Naive thymus-derived CD8-positive, alpha-beta T cell (primary cell): ENCODE measurements around the gene CTNNA2. TPM values are rescaled to one million over a fixed set of nuclear protein-coding genes. Genes with fewer than 3 reads are reported as not detected.

ENCODE experiments used
- ATAC-seq, 2 donors: fragments of 150-1000 bp; cut with Tn5 transposase in 1 of 2; sonication (Bioruptor Pico), chemical (Tn5 transposase) in 1 of 2; 1 replicate in 1 of 2; 2 replicates in 1 of 2; pipeline ENCODE4 v1.10.0; 2021; ENCODE audit warnings: mild to moderate bottlenecking in 2 of 2, moderate library complexity in 2 of 2
- POLR2A ChIA-PET: fragments of 350-600 bp; sonication (Branson Sonifier 250); formaldehyde crosslinking; loops from one replicate; lab custom pipeline; 2021; ENCODE audit warnings: antibody characterized with exemption; lab: Charles Lee
- DNase-seq, 10 donors: peaks; one replicate each; pipeline versions ENCODE4 v3.0.0 to v3.0.0-alpha.2; 2020 to 2022
- H3K27ac Mint-ChIP-seq, 10 donors: one replicate each; pipeline ENCODE4 v1.8.0; 2020 to 2022; ENCODE audit warnings: mild to moderate bottlenecking in 10 of 10, mixed read lengths in 10 of 10, moderate library complexity in 4 of 10, inconsistent platforms in 1 of 10
- H3K27me3 Mint-ChIP-seq, 5 donors: one replicate each; pipeline ENCODE4 v1.8.0; 2021 to 2022; ENCODE audit warnings: mixed read lengths in 5 of 5
- H3K36me3 Mint-ChIP-seq, 3 donors: one replicate each; pipeline ENCODE4 v1.8.0; 2020 to 2022; ENCODE audit warnings: mixed read lengths in 3 of 3, mild to moderate bottlenecking in 2 of 3, inconsistent platforms in 1 of 3
- H3K4me1 Mint-ChIP-seq, 4 donors: one replicate each; pipeline ENCODE4 v1.8.0; 2021 to 2022; ENCODE audit warnings: mixed read lengths in 4 of 4
- H3K4me3 Mint-ChIP-seq, 10 donors: one replicate each; pipeline ENCODE4 v1.8.0; 2020 to 2022; ENCODE audit warnings: mild to moderate bottlenecking in 10 of 10, mixed read lengths in 10 of 10, moderate library complexity in 6 of 10, inconsistent platforms in 1 of 10
- H3K9me3 Mint-ChIP-seq, 9 donors: one replicate each; pipeline ENCODE4 v1.8.0; 2020 to 2022; ENCODE audit warnings: mixed read lengths in 9 of 9, mild to moderate bottlenecking in 3 of 9, inconsistent platforms in 1 of 9, moderate library complexity in 1 of 9
- polyA plus RNA-seq, 3 donors: library from polyadenylated mRNA; unstranded; fragments of 300-500 nt; fragmentation: Illumina TruSeq; gene quantifications; one replicate each; pipeline ENCODE4 v1.2.3, GENCODE V29; 2021
- total RNA-seq, 8 experiments: library from RNA in 2 of 8; stranded (reverse) in 2 of 8; gene quantifications; one replicate each; pipeline ENCODE4 v1.2.3 and lab custom pipeline; 2021 to 2026

CTNNA2 gene
- total and polyA plus RNA-seq, 5 experiments from 2014 or later = not detected

DNA sequence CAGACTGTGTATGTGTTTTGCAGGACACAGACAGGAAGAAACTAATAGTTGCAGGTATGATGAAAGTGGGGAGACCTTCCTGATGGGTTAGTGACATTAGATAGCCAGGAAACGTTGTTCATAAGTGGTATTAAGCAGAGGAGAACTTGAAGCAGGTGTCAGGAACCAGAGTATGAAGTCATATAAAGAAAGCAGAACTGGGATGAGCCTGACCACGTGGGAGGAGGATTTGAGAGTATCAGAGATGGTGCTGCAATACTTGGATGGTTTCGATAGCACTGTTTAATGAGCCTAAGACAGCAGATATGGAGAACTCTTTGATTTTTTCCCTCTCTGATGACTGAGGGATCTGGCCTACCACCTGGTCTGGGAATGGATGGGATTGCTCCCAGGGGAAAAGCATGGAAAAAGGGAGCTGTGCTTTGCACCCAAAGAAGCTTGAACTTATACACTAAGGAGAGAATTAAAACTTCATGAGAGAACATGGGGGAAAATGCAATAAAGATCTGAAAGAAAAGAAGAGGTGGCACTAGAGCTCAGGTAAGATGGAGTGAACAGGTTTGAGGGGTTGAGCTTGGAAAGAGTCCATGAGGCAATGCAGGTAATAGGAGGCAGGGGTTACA is 1017.7 kb downstream of the CTNNA2 start:
- DNase-seq (no peak), ATAC-seq (no peak)
- Mint-ChIP-seq H3K27ac (no peak overlapping the region), H3K9me3 (peaks cover 0 to 23% (median 3%) of the 10 kb centered on the region in 9 donors), H3K36me3 (no peaks in the 10 kb centered on the region), H3K4me1 (no peaks in the 10 kb centered on the region), H3K4me3 (no peak overlapping the region), H3K27me3 (no peaks in the 10 kb centered on the region)
- POLR2A ChIA-PET = no interaction called here

DNA sequence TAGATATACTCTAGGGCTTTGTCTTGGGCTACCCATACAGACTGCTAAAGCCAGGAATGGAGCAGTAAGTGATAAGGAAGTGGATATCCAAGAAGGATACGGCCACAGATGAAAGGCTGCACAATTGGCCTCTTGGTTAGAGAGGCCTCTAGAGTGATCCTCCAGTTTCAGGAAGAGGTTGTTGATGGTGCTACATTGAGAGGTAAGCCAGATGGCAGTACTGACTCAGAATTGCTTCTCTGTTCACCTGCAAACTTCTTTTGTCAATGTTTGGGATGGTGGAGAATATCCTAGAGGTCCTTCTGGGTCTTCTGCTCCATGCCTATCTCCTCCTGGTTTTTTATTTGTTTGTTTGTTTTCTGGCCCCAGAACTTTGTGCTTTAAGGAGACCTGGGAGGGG is 1018.5 kb downstream of the CTNNA2 start:
- peaks cover 0 to 23% (median 3%) of the 10 kb centered on the region in 9 donors for H3K9me3 Mint-ChIP-seq
- no peak overlapping the region for H3K27ac Mint-ChIP-seq
- no peak for ATAC-seq
- no peak for DNase-seq
- no peaks in the 10 kb centered on the region for H3K36me3 Mint-ChIP-seq
- POLR2A ChIA-PET = no interaction called here
- H3K27me3 Mint-ChIP-seq = no peaks in the 10 kb centered on the region
- no peak overlapping the region for H3K4me3 Mint-ChIP-seq
- no peaks in the 10 kb centered on the region for H3K4me1 Mint-ChIP-seq

DNA sequence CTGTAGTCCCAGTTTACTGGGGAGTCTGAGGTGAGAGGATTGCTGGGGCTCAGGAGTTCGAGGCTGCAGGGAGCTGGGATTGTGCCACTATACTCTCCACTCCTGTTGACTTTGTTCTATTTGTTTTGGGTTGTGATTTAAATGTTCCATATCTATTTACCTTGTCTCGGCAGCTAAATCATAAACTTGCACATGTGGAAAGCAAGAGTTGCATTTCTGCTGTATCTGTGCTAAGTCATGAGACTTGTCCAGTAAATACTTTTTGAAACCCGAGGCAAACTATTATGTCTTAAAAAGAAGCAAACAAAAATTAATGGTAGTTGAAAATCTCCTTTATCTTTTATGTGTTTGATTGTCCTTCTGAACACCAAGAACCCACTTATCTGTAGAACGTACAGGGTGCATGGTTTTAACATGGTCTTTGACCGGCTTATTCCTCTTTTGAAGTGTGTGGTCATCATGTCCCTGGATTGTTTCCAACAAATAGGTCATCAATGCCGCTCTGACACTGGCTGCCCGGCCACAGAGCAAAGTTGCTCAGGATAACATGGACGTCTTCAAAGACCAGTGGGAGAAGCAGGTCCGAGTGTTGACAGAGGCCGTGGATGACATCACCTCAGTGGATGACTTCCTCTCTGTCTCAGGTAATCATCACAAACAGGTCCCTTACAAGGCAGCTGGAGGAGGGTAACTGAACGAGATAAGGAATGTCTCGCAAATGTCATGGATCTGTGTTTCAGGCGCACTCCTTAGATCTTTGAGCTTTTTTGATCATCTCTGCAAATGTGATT is 1032.8 kb downstream of the CTNNA2 start:
- H3K36me3 Mint-ChIP-seq = no peaks in the 10 kb centered on the region
- ATAC-seq = no peak
- H3K4me3 Mint-ChIP-seq = no peak overlapping the region
- POLR2A ChIA-PET = no interaction called here
- H3K4me1 Mint-ChIP-seq = no peaks in the 10 kb centered on the region
- no peak overlapping the region for H3K27ac Mint-ChIP-seq
- no peak for DNase-seq
- no peaks in the 10 kb centered on the region for H3K27me3 Mint-ChIP-seq
- H3K9me3 Mint-ChIP-seq = peaks cover 0 to 24% (median 11%) of the 10 kb centered on the region in 9 donors

DNA sequence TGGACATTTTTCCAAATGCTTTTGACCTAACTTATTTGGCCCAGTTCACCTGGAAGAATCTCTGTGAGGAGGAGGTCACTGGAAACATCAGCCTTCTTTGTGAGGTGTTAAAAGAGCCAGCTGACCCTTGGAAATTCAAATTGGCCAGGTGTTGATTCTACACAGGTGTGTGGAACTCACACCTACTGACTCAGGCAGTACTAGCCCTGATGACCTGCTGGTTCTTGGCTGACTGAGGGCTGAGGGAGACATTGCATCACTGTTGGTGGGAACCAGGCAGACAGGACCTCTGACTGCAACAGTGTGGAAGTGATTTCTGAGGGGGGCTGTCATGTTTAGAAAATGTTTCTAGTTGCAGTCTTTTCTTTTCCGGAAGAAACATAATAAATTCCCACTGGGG is 1033.9 kb downstream of the CTNNA2 start:
- POLR2A ChIA-PET = no interaction called here
- Mint-ChIP-seq H3K36me3 (no peaks in the 10 kb centered on the region), H3K4me1 (no peaks in the 10 kb centered on the region), H3K27me3 (no peaks in the 10 kb centered on the region), H3K27ac (no peak overlapping the region), H3K4me3 (no peak overlapping the region), H3K9me3 (peaks cover 0 to 24% (median 11%) of the 10 kb centered on the region in 9 donors)
- ATAC-seq (no peak), DNase-seq (no peak)

DNA sequence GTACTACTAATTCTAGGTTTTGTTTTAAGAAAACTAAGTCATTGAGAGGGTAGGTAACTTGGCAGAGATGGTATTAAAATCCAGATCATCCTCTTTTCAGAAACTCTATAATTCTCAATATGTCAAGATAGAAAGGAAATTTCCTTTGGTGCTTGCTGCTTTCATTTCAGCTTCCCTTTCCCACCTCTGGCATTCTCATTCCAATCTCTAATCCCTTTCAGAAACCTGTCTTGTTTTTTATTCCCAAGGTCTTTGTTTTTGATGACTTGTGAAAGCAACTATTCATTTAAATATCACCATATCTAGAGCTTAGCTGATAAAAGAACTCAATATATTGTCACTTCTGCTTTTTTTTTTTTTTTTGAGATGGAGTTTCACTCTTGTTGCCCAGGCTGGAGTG is 1034.5 kb downstream of the CTNNA2 start:
- Mint-ChIP-seq H3K36me3 (no peaks in the 10 kb centered on the region), H3K4me3 (no peak overlapping the region), H3K27ac (no peak overlapping the region), H3K9me3 (peaks cover 0 to 24% (median 11%) of the 10 kb centered on the region in 9 donors), H3K4me1 (no peaks in the 10 kb centered on the region), H3K27me3 (no peaks in the 10 kb centered on the region)
- no peak for DNase-seq
- ATAC-seq = no peak
- POLR2A ChIA-PET = no interaction called here

DNA sequence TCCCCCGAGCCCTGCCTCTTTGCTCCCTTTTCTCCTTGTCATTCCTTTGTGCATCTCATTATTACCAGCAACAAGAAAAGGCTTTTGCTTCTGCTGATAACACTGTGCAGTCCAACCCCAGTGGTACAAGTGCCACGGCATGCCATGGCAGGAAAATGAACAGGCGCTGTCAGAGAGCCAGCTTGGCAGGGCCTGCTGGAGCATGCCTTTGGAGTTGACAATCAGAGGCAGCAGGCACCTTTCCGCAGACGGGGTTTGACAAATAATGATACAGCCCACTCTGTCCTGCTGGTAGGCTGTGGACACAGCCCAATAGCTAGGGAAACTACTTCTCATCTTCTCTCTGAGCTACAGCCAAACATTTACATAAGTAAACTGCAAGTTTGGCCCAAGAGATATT is 1035.6 kb downstream of the CTNNA2 start:
- Mint-ChIP-seq H3K4me3 (no peak overlapping the region), H3K9me3 (peaks cover 0 to 24% (median 11%) of the 10 kb centered on the region in 9 donors), H3K27ac (no peak overlapping the region), H3K36me3 (no peaks in the 10 kb centered on the region), H3K4me1 (no peaks in the 10 kb centered on the region), H3K27me3 (no peaks in the 10 kb centered on the region)
- POLR2A ChIA-PET = no interaction called here
- no peak for DNase-seq
- no peak for ATAC-seq

DNA sequence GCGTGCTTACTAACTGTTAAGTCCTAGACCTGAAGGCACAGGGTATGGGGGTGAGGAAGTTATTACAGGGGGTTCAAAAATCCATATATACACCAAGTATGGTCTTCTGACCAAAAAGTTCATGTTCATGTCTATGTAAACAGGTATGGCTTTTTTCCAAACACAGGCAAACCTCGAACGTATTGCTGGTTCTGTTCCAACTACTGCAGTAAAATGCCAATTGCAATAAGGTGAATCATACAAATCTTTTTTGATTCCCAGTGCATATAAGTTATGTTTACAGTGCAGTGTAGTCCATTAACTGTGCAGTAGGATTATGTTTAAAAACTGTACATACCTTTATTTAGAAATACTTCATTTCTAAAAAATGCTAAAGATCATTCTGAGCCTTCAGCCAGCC is 1037.0 kb downstream of the CTNNA2 start:
- DNase-seq (no peak), ATAC-seq (no peak)
- POLR2A ChIA-PET = no interaction called here
- Mint-ChIP-seq H3K4me1 (no peaks in the 10 kb centered on the region), H3K27me3 (no peaks in the 10 kb centered on the region), H3K9me3 (peaks cover 0 to 21% (median 12%) of the 10 kb centered on the region in 9 donors), H3K36me3 (no peaks in the 10 kb centered on the region), H3K4me3 (no peak overlapping the region), H3K27ac (no peak overlapping the region)

DNA sequence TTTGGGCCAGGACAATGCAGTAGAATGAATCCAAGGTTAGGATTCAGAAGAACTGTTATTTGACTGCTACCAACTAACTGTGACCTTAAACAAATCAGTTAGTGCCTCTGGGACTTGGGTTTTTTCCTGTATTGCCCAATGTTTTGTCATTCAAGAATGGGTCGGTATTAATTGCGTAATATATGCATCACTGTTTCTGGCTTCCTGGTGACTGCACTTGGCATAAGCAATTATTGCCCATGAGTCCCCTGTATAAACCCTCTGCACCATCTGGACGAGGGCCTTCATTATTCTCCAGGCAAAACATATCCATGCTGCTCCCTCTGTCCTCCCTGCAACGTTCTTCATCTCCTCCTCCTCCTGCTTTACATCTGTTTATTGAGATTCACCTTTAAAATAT is 1047.5 kb downstream of the CTNNA2 start:
- H3K27ac Mint-ChIP-seq = no peak overlapping the region
- POLR2A ChIA-PET = no interaction called here
- peaks cover 2 to 27% (median 9%) of the 10 kb centered on the region in 9 donors for H3K9me3 Mint-ChIP-seq
- DNase-seq = no peak
- H3K36me3 Mint-ChIP-seq = no peaks in the 10 kb centered on the region
- H3K4me1 Mint-ChIP-seq = no peaks in the 10 kb centered on the region
- H3K4me3 Mint-ChIP-seq = no peak overlapping the region
- ATAC-seq = no peak
- H3K27me3 Mint-ChIP-seq = no peaks in the 10 kb centered on the region

DNA sequence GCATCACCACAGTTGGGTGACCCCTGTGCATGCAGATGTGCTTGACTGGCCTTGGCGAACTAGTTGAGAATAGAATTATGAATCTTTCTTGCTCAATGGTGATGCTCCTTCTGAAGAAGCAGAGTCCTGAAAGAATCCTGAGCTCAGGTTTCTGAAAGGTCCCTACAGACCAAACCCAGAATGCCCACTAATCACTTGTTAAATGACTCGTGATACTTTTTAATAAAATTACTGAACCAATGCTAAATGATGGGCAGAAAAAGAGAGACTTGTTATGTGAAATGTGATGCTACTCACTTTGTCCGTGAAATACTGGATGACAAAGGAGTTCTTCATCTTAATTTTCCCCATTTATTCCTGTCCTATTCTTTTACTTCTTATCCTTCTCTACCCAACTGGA is 1055.2 kb downstream of the CTNNA2 start:
- no peaks in the 10 kb centered on the region for H3K27me3 Mint-ChIP-seq
- H3K4me1 Mint-ChIP-seq = no peaks in the 10 kb centered on the region
- peaks cover 3 to 21% (median 8%) of the 10 kb centered on the region in 9 donors for H3K9me3 Mint-ChIP-seq
- no peak overlapping the region for H3K27ac Mint-ChIP-seq
- ATAC-seq (no peak), DNase-seq (no peak)
- H3K36me3 Mint-ChIP-seq = no peaks in the 10 kb centered on the region
- POLR2A ChIA-PET = no interaction called here
- no peak overlapping the region for H3K4me3 Mint-ChIP-seq

DNA sequence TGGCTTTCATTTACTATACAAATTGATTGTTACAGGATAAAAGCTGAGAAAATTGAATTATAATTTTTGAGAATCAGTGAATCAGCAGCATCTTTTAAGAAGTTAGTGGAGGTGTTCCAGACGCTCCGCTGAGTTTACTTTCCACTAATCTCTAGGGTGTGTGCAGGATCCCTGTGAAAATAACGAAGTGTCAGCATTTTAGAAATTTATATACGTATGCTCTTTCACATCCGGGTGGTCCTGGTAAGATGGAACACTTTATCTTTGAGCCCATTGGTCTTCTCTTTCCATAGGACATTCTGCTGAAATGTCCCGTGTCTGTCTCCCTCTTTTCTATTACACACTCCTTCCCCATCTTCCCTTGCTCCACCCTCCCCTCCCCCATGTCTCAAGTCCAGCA is 1060.3 kb downstream of the CTNNA2 start:
- Mint-ChIP-seq H3K27ac (no peak overlapping the region), H3K4me3 (no peak overlapping the region), H3K9me3 (peaks cover 0 to 15% (median 5%) of the 10 kb centered on the region in 9 donors), H3K36me3 (no peaks in the 10 kb centered on the region), H3K4me1 (no peaks in the 10 kb centered on the region), H3K27me3 (no peaks in the 10 kb centered on the region)
- no peak for ATAC-seq
- POLR2A ChIA-PET = no interaction called here
- no peak for DNase-seq

DNA sequence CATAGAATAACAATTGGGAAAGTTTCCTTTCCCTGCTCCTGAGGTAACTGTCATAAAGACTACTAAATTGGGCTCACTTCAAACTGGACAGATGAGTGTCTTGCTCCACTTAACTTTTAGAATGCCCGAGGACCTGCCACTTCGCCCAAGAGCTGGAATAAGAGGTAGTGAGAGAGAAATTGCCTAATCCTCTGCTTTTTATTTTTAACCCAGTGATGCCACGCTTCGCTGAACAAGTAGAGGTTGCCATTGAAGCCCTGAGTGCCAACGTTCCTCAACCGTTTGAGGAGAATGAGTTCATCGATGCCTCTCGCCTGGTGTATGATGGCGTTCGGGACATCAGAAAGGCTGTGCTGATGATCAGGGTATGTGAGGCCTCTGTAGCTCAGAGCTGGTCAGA is 1061.1 kb downstream of the CTNNA2 start:
- Mint-ChIP-seq H3K36me3 (no peaks in the 10 kb centered on the region), H3K27me3 (no peaks in the 10 kb centered on the region), H3K9me3 (peaks cover 0 to 16% (median 5%) of the 10 kb centered on the region in 9 donors), H3K27ac (no peak overlapping the region), H3K4me1 (no peaks in the 10 kb centered on the region), H3K4me3 (no peak overlapping the region)
- no peak for DNase-seq
- no peak for ATAC-seq
- POLR2A ChIA-PET = no interaction called here

DNA sequence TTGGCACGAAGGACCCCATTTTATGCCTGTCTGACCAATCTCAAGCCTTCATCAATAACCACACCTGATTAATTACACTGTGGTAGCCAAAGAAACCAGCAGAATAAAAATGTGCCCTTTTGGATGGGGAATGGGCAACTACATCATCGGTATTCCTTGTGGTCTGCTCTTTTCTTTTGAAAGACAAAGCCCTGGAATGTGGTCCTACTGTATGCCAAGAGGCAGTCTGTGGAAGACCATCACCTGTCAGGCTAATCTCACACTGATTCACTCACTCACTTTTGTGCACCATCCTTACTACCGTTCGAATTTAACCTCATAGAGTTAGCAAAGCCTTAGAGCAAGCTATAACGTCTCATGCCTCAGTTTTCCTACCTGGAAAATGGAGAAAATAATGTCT is 1066.9 kb downstream of the CTNNA2 start:
- POLR2A ChIA-PET = no interaction called here
- ATAC-seq (no peak), DNase-seq (no peak)
- Mint-ChIP-seq H3K27me3 (no peaks in the 10 kb centered on the region), H3K27ac (no peak overlapping the region), H3K4me3 (no peak overlapping the region), H3K4me1 (no peaks in the 10 kb centered on the region), H3K36me3 (no peaks in the 10 kb centered on the region), H3K9me3 (peaks cover 2 to 19% (median 8%) of the 10 kb centered on the region in 9 donors)

DNA sequence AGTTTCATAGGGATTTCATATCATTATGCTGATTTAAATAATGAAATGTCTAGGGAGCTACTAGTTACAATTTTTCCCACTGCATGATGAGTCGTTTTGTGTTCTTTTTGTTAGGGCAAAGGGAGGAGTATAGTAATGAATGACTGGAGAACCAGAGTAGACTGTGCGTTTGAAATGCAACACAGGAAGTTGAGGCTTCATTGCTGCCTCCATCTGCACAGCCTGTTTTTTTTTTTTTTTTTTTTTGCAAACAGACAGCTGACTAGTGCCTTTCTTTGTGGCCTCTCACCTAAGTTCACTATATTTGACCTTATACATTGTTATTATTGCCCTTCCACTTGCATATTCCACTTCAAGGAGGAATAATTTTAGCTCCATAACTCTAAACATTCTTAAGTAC is 1078.4 kb downstream of the CTNNA2 start:
- Mint-ChIP-seq H3K36me3 (no peaks in the 10 kb centered on the region), H3K4me1 (no peaks in the 10 kb centered on the region), H3K4me3 (no peak overlapping the region), H3K9me3 (peaks cover 0 to 29% (median 9%) of the 10 kb centered on the region in 9 donors), H3K27me3 (no peaks in the 10 kb centered on the region), H3K27ac (no peak overlapping the region)
- POLR2A ChIA-PET = no interaction called here
- DNase-seq (no peak), ATAC-seq (no peak)
